Measurements from ENCODE around the gene QRSL1. TPM values are rescaled to one million over a fixed set of nuclear protein-coding genes. Genes with fewer than 3 reads are reported as not detected.

The QRSL1 gene
- total RNA-seq, 1 experiment from 2014 or later, result 19.5 TPM

DNA sequence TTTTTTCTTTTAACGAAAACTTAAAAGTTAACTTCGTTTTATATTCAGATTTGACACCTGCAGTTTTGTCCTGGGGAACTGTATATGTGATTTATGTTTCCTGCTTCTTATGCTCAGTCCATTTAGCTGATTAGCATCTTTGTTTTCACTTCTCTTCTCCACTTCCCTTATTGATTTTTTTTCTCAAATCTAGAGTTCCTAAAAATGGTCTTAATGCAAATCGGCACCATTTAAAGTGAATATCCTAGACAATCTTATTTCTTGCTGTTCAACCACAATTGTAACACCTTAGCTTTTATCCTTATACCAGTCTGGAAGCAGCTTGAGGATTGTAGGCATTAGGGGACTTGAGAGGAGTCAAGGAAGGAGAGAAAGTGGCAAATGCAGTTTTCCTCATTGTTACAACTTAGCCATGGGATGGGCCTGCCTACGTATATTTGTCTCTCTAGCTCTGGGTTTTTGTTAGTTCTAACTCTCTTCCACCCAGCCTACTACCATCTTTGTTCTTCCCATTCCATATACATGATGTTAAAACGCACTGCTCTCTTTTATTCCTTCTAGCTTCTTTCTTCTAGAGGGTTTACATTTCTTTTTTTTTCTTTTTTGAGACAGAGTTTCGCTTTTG, 8.5 kb downstream of the QRSL1 start:
- Histone ChIP-seq H2BK5ac (ENCODE audit: insufficient read length, low read length) (no peak overlapping the region), H3K79me1 (ENCODE audit: insufficient read depth, low read depth, low read length, poor library complexity, severe bottlenecking) (peaks cover 10% of the 10 kb centered on the region), H3K56ac (ENCODE audit: insufficient read length, low read depth, low read length) (no peak overlapping the region), H2AFZ (ENCODE audit: low read length) (no peak overlapping the region), H4K5ac (ENCODE audit: insufficient read length, low read depth, low read length) (no peak overlapping the region), H3T11ph (ENCODE audit: low read length) (no peak overlapping the region), H3K14ac (ENCODE audit: insufficient read depth, low read length) (no peak overlapping the region), H3K4me2 (ENCODE audit: insufficient read depth, insufficient read length, low read length) (no peak overlapping the region), H2BK20ac (ENCODE audit: low read depth, low read length, poor library complexity, severe bottlenecking) (no peak overlapping the region), H3K9me3 (ENCODE audit: control insufficient read depth, low read depth, low read length) (no peaks in the 10 kb centered on the region), H3K27ac (ENCODE audit: insufficient read length, low read depth, low read length) (no peak overlapping the region), H3K18ac (ENCODE audit: insufficient read length, low read depth, low read length) (no peak overlapping the region), H2BK120ac (ENCODE audit: low read depth, low read length, poor library complexity, severe bottlenecking) (no peak overlapping the region), H3K23ac (ENCODE audit: insufficient read length, low read depth, low read length) (no peak overlapping the region), H2BK15ac (ENCODE audit: low read depth, low read length) (no peak overlapping the region), H4K20me1 (ENCODE audit: control insufficient read depth, insufficient read depth, insufficient read length) (no peaks in the 10 kb centered on the region), H4K91ac (ENCODE audit: insufficient read length, low read depth, low read length) (no peak overlapping the region), H3K23me2 (ENCODE audit: insufficient read length, low read depth, low read length, poor library complexity, severe bottlenecking) (no peaks in the 10 kb centered on the region), H2BK12ac (ENCODE audit: insufficient read length, low read depth, low read length) (no peak overlapping the region), H3K27me3 (ENCODE audit: insufficient read depth, low read length) (no peaks in the 10 kb centered on the region), H3K4me1 (ENCODE audit: insufficient read depth, low read length) (0 out of 2 replicates have a peak, but pooled peaks cover 6% of the 10 kb centered on the region), H3K9ac (ENCODE audit: extremely low read depth, insufficient read length, low read length) (no peak overlapping the region), H3K79me2 (ENCODE audit: insufficient read depth, low read length) (peaks cover 13% of the 10 kb centered on the region), H2AK5ac (ENCODE audit: insufficient read length, low read length) (no peak overlapping the region), H3K4ac (ENCODE audit: low read depth, low read length) (no peak overlapping the region), H4K8ac (replicated peaks; ENCODE audit: insufficient read length, low read depth, low read length) (no peak overlapping the region)
- peaks cover 11 to 32% of the 10 kb centered on the region in 2 experiments for H3K4me1 Mint-ChIP-seq
- H3K36me3 Mint-ChIP-seq (ENCODE audit: insufficient read depth in 1 of 3, low read depth in 3 of 3), result peaks cover 9 to 24% (median 18%) of the 10 kb centered on the region in 3 experiments; a peak in 6 of 7 replicates
- no peaks in the 10 kb centered on the region for H3K27me3 Mint-ChIP-seq (ENCODE audit: low read depth)
- peak overlapping the region in 1 of 3 experiments; percentile 43; a peak in 2 of 7 replicates for H3K27ac Mint-ChIP-seq
- WGBS (ENCODE audit: extremely low coverage, insufficient read length, low lambda C conversion rate), result no CpG with 5 or more reads among the region's 6 CpGs
- TF ChIP-seq, protein P1, sequence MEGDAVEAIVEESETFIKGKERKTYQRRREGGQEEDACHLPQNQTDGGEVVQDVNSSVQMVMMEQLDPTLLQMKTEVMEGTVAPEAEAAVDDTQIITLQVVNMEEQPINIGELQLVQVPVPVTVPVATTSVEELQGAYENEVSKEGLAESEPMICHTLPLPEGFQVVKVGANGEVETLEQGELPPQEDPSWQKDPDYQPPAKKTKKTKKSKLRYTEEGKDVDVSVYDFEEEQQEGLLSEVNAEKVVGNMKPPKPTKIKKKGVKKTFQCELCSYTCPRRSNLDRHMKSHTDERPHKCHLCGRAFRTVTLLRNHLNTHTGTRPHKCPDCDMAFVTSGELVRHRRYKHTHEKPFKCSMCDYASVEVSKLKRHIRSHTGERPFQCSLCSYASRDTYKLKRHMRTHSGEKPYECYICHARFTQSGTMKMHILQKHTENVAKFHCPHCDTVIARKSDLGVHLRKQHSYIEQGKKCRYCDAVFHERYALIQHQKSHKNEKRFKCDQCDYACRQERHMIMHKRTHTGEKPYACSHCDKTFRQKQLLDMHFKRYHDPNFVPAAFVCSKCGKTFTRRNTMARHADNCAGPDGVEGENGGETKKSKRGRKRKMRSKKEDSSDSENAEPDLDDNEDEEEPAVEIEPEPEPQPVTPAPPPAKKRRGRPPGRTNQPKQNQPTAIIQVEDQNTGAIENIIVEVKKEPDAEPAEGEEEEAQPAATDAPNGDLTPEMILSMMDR (conservative IDR thresholded peaks at IDR 0.05), result no peak
- H3K9me3 Mint-ChIP-seq, result no peaks in the 10 kb centered on the region
- no peak for DNase-seq
- H3K4me3 Mint-ChIP-seq, result no peak overlapping the region

All from H9 (cell line).